GM18505 (cell line): Measurements from ENCODE around the gene MCIDAS.

Experiments used
- ATAC-seq: cut with Tn5 transposase; IDR thresholded peaks from one replicate; pipeline ENCODE4 v1.9.1; 2021; ENCODE audit not compliant: unreplicated experiment
- POLR2A ChIP-seq: IDR thresholded peaks from 4 replicates; pipeline ENCODE4 v1.6.1; 2011; ENCODE audit warnings: borderline replicate concordance; ENCODE audit not compliant: insufficient read depth, insufficient read length; ENCODE audit errors: extremely low read depth

Gene MCIDAS

DNA sequence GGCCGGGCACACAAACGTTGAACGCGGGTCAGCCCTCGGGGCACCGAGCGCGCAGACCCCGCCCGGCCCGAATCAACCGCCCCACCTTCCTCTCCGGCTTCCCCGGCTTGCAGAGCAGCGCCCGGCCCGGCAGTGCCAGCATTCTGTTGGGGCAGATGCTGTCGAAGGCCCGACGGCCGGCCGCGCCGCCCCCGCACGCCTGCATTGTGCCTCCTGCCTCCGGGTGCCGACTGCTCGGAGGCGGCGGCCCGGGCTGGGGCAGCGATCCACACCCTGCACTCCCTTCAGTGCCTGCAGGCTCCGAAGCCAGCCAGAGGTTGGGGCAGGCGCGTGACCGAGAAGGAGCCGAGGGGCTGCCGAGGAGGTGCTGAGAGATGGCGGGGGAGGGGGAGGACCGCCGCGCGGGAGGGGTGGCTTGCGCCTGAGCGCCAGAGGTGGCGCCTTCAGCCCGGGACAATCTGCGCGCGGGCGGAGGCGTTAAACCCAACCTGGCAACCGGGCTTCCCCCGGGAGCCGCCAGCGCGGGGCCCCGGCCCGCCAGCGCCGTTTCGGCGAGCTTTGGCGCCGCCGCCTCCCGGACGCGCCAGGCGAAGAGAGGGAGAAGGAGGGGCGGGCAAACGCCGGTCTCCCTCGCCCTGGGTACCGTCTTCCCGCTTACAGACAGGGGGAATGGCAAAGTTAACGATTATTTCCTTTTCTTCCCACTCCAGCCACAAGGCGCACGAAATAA lies at the start of gene MCIDAS:
Gene MCIDAS (minus strand): TSS at position 382 of the 730 bp plus-strand sequence. CDS start 177 bp downstream, at position 205.
- TF ChIP-seq POLR2A: no peak
- peak; percentile 45 for ATAC-seq

DNA sequence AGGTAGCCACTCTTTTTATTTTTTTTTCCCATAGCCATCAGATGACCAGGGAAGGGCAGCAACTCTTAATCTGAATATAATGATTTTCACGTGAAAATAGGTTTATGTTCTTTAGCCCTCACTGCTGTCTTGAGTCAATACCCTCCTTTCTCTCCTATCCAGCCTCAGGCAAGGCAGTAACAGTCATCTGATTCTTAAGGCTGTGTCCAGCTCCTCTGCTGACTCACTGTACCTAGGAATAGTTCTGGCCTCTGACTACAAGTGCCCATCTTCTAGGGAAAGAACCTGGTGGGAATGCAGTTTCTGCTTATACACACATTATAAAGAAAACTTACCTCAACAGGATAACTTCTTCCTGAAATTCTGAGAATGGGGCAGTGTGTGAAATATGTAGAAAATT lies 49.7 kb upstream of the MCIDAS start:
- no peak for TF ChIP-seq POLR2A
- ATAC-seq: no peak

DNA sequence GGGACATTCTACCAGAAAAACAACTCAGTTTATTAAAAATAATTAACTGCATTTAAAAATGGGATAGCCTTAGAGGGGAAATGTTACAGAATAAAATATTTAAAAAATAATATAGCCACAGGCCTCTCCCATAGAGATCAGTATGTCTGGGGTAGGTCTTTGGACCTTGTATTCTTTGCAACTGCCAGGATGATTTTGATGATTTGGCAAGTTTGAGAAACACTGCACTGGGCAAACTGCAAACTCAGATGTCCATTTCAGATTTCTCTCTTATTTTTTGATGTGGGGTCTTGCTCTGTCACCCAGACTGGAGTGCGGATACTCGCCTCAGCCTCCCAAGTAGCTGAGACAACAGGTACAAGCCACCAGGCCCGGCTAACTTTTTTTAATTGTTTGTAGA lies 31.2 kb upstream of the MCIDAS start:
- no peak for ATAC-seq
- no peak for TF ChIP-seq POLR2A

DNA sequence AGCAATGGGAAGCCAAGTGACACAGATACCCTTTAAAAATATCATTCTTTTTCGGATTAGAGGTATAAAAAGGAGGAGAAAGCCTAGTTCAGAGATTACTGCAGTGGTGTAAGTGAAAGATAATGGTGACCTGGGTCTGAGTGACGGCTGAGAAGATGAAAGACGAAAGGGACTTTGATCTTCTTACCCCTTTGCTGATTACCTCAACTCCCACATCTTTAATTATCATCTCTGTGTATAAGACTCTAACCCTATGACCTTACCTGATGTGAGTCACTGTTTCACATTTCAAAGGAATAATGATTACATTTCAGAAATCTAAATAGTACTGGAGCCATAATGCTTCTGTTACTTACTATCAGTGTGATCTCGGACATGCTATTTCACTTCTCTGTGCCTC lies 27.7 kb upstream of the MCIDAS start:
- TF ChIP-seq POLR2A: no peak
- ATAC-seq: no peak

DNA sequence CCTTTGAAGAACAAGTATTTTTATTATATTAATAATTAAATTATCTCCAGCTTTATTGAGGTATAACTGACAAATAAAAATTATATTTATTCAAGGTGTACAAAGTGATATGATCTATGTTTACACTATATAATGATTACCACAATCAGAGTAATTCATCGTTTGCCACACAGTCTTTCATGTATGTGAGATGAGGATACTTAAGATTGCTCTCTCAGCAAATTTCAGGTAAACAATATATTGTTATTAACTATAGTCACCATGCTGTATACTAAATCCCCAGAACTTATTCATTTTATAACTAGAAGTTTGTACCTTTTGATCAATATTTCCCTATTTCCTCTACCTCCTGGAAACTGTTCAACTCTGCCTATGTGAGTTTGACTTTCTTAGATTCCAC lies 22.9 kb upstream of the MCIDAS start:
- no peak for ATAC-seq

DNA sequence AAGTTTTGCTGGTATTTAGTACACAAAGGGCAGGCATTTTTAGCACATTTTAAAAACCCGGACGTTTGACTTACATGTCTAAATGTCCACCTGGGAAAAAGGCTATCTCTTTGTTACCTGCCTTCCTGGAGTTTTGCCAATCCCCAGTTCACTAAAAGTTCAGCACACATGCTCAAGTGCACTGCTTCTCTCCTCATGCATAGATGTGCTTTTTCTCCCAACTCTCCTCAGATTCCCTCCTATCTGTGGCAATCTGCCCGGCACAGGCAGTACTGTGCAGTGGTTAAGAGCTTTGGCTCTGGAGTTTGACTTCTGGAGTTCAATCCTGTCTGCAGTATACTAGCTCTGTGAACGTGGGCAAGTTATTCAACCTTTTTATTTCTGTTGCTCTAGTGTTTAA lies 14.6 kb upstream of the MCIDAS start:
- no peak for TF ChIP-seq POLR2A

More for the DNA sequence above, 22.9 kb upstream of the MCIDAS start:
- TF ChIP-seq POLR2A: no peak

DNA sequence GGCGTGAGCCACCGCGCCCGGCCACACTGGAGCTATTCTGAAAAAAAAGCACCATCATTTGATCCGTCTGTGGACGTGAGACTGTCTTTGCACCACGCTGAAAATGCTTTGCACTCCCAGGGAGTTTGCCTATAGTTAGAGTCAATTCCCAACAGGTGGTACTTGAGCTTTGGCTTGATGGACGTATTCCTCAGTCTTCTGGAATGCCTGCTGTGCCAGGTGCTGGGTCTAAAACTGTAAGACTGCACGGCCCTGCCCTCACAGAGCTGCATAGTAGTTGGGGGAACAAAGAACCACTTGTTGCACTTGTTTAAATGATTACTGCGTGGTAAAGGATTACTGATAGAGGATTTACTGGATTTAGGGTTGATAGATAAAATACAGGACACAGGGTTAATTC lies 9.7 kb upstream of the MCIDAS start:
- no peak for ATAC-seq
- no peak for TF ChIP-seq POLR2A

More for the DNA sequence above, 14.6 kb upstream of the MCIDAS start:
- no peak for ATAC-seq

DNA sequence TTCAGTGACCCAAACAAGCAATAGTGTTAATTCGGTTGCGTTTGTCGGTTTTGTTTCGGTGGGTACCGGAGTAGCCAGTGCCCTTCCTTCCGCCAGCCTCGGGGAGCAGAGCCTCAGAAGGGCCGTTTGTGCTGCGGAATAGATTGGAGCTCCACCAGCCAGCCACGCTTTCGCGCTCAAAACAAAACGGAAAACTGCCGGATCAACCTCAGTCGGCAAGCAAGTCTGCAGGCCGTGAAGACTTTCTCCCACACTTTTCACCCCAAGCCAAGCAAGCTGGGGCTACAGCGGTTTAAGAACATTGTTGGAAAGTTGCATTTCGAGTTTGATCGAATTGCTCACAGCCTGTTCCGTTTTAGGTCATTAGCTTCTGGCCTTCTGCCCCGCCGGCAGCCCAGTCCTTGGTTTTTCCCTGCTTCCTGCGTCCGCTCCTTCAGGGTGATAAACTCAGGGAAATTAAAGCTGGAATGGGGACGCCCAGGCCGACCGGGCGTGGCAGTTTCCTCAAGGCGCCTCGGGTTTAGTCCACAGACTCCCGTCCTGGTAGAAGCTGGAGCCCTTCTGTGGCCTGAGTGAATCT lies 7.1 kb upstream of the MCIDAS start:
- ATAC-seq: no peak
- no peak for TF ChIP-seq POLR2A

DNA sequence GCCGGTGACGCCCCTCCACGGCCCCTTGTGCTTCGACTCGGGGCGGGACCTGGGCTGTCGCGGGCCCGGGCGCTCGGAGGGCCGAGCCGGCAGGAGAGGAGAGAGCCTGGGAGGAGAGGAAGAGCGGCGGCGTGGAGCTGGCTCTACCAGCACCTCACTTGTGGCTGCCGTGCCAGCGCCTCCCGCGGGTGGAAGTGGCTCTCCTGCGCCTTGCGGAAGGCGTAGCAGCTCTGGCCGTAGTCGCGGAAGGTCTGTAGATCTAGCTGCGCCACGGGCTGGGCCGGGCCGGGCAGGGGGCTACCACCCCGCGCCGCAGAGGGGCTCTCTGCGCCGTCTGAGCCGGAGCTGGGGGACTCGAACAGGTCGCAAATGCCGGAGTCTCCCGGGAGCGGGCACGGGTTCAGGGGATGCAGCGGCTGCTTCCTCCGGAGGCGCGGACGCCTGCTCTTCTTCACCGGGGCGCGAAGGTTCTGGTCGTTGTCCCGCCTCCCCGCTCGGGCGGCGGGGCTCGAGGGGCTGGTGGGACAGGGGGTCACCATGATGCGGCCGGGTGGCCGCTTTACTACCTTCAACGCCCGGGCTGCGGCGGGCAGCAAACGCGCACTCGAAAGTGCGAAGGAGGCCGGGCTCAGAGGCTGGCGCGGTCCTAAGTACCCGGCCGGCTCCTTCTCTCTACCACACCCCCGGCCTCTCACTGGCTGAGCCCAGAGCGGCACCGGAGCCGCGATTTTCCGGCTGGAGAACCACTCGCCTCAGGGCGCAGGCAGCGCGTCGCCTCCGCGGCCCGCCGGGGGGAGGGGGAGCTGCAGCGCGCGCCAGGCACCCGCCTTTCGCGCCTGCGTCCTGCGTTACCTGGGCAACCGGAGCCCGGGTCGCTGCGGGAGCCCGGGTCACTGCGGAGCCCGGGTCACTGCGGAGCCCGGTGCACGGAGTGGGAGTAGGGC lies 6.1 kb upstream of the MCIDAS start, which contains the start of gene CCNO:
Gene CCNO (minus strand): TSS at position 624 of the 944 bp plus-strand sequence. CDS start 85 bp downstream, at position 539.
- peak; percentile 55 for ATAC-seq
- TF ChIP-seq POLR2A: no peak

DNA sequence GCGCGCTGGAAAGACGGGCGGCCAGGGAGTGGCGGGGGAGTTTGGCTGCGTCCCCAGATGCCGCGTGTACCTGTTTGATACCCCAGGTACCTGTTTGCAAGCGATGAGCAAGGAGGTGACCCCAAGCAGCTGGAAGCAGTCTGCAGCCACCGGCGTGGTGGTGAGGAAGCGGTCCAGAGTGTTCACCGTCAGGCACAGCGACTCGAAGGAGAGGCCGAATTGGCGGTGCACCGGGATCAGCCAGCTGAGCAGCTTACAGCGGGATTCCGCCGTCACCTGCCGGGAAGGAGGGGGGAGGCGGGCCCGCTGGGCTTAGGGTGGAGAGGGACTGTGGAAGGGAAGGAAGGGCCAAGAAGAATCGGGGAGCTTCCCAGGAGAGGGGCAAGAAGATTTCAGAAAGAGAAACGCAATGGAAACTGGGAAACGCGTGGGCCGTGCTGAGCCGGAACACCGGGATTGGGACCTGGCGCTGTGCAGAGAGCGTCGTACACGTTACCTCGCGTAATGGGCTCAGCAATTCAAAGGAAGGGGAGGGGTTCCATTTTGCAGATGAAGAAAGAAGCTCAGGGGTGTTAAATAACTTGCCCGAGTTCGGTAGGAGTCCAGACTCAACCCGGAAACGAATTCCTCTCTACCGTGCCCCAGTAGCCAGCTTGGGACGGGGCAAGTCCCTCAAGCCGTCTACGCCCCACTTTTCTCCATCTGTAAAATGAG lies 5.3 kb upstream of the MCIDAS start:
- no peak for TF ChIP-seq POLR2A
- no peak for ATAC-seq

DNA sequence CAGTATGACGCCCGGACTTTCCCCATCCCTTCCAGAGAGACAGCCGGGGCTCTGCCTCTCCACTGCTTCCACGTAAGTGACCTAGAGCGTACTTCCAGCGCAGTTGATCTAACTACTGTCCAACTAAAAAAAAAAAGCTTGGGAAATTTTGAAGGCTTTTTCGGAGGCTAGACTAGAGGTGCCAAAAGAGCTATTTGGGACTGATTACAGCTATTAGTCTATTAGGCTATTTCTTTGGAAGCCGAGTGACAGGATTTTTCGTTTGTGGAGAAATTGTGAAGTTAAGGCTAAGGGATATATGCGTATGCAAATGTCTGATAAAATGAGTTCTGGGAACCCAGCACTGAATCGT lies 4.8 kb upstream of the MCIDAS start:
- no peak for TF ChIP-seq POLR2A
- ATAC-seq: no peak

DNA sequence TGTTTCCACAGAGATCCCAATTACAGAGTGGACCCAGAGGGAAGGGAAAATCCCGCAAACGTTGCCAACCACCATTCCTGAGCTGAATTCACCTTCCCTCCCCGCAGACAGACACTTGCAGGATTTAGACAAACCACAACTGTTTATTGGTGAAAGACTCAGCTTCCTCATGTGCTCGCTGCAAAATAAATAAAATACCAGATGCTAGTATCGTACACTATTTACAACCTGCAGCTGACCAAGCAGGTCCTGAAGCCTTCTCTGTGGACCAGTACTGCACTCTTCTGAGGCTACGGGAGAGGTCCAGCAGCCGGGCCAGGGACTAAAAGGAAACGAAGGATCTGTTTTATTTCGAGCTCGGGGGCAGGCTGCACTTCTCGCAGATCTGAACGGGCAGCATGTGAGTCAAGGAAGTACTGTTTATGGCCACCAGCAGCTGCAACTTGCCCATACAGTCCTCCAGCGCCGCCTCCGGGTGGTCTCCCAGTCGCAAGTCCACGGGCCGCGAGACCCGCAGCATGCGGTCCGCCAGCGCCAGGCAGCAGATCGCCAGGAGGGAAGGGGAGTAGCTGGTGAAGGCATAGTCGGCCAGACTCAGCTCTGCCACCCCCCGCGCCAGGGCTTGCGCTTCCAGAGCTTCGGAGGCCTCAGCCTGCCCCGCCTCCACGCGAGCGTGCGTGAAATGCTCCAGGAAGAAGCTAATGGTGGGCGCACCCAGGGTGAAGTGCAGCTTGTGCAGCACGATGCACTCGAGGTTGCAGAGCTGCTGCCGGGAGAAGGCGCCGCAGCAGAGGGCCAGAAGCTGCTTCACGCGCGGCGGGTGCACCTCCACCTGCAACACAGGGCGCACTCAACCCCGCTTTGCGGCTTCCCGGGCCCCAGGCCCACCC lies 4.2 kb upstream of the MCIDAS start:
- TF ChIP-seq POLR2A: no peak

More for the DNA sequence above, 4.2 kb upstream of the MCIDAS start:
- no peak for ATAC-seq
